ENCODE results near the gene PAIP2B.

DNA sequence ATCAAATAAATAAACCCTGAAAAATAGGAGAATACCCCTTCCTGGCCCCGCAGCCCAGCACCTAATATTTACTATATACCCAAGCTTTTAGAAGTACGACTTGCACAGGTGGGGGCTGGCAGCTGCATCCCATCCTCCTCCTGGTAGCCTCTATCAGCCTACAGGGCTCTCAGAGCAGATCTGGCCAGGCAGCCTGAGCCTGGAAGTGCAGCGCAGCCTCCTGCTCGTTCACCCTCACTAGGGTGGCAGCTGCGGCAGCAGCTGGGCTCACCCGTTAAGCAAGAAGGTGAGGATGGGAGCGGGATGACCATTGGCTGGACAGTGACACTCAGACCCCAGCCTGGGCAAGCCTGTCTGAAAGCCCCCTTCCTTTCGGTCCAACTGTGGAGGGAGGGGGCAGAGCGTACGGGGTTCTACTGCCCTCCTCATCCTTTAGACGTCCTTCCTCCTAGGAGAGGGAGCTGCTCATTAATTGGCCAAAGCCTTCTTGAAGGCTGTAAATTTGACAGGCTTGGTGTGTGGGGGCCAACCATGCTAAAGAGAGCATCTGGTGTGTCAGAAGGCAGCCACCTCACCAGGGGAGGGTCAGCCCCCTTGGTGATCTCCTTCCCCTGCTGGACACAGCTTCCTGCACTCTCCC lies 73.2 kb downstream of the PAIP2B start:
- TF ChIP-seq, protein P1, sequence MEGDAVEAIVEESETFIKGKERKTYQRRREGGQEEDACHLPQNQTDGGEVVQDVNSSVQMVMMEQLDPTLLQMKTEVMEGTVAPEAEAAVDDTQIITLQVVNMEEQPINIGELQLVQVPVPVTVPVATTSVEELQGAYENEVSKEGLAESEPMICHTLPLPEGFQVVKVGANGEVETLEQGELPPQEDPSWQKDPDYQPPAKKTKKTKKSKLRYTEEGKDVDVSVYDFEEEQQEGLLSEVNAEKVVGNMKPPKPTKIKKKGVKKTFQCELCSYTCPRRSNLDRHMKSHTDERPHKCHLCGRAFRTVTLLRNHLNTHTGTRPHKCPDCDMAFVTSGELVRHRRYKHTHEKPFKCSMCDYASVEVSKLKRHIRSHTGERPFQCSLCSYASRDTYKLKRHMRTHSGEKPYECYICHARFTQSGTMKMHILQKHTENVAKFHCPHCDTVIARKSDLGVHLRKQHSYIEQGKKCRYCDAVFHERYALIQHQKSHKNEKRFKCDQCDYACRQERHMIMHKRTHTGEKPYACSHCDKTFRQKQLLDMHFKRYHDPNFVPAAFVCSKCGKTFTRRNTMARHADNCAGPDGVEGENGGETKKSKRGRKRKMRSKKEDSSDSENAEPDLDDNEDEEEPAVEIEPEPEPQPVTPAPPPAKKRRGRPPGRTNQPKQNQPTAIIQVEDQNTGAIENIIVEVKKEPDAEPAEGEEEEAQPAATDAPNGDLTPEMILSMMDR (tag by site-specific recombination; IDR thresholded peaks at IDR 0.05), result no peak
- TF ChIP-seq ZNF692 (tag by site-specific recombination; IDR thresholded peaks at IDR 0.05), result no peak
- no peak for TF ChIP-seq ZNF654 (tag by site-specific recombination; IDR thresholded peaks at IDR 0.05; ENCODE audit: low read depth)
- no peak for TF ChIP-seq ZBTB17 (tag by site-specific recombination; IDR thresholded peaks at IDR 0.05)
- no peak for TF ChIP-seq PATZ1 (tag by site-specific recombination; IDR thresholded peaks at IDR 0.05)
- no peak for TF ChIP-seq ZNF416 (tag by site-specific recombination; IDR thresholded peaks at IDR 0.05)
- no peak for TF ChIP-seq HIC1 (tag by site-specific recombination; IDR thresholded peaks at IDR 0.05)

All from HEK293 (cell line).